AG10803 (cell line): Measurements from ENCODE around the gene FADS3.

Source experiments
- DNase-seq: peaks from one replicate; pipeline ENCODE4 v3.0.0; 2010; ENCODE audit warnings: low read depth
- H3K4me3 ChIP-seq: 2 replicates; pipeline ENCODE4 v1.5.1; 2011; ENCODE audit warnings: mild to moderate bottlenecking, low read length, control low read depth
- TF ChIP-seq, protein P1 (sequence below): conservative IDR thresholded peaks from 2 replicates; pipeline ENCODE4 v1.5.1; 2011; ENCODE audit warnings: mild to moderate bottlenecking, low read length, control low read depth, inconsistent platforms

FADS3 gene

DNA sequence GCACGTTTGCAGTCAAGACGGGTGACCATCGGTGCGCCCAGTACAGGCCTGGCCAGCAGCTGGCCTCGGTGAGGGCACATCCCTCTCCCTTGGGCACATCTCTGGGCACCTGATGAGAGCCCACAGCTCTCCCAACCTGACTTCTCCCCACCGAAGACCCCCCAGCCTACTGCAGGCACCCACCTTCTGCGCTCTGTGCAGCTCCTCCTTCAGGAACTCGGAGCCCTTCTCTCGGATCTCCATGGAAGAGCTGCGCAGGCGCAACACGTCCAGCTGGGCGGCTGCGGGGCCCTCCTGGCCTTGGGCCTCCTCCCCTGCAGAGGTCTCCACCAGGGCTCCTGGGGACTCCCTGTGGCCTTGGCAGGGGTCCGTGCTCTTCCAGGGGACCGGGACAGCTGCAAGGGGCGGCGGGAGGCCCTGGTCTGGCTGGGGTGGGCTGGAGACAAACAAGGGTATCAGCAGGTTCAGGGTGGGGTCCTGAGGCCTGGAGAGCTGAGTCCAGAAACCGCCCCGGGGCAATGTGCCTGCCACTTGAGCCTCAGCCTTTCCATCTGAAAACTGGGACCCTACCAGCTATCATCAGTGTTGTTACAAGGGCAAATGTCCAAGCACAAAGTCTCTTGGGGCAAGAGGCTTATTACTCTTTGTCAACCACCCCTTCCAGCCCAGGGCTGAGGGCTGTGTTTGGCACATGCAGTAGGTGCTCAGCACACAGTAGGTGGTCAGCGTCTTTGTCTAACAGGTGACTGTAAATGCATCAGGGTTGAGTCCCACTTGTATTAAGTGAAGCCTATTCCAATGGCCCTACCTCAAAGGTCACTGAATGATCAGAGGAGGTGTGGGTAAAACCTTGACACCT lies 16.8 kb upstream of the FADS3 start:
- TF ChIP-seq, protein P1, sequence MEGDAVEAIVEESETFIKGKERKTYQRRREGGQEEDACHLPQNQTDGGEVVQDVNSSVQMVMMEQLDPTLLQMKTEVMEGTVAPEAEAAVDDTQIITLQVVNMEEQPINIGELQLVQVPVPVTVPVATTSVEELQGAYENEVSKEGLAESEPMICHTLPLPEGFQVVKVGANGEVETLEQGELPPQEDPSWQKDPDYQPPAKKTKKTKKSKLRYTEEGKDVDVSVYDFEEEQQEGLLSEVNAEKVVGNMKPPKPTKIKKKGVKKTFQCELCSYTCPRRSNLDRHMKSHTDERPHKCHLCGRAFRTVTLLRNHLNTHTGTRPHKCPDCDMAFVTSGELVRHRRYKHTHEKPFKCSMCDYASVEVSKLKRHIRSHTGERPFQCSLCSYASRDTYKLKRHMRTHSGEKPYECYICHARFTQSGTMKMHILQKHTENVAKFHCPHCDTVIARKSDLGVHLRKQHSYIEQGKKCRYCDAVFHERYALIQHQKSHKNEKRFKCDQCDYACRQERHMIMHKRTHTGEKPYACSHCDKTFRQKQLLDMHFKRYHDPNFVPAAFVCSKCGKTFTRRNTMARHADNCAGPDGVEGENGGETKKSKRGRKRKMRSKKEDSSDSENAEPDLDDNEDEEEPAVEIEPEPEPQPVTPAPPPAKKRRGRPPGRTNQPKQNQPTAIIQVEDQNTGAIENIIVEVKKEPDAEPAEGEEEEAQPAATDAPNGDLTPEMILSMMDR, result no peak
- no peak overlapping the region for H3K4me3 ChIP-seq
- no peak for DNase-seq

DNA sequence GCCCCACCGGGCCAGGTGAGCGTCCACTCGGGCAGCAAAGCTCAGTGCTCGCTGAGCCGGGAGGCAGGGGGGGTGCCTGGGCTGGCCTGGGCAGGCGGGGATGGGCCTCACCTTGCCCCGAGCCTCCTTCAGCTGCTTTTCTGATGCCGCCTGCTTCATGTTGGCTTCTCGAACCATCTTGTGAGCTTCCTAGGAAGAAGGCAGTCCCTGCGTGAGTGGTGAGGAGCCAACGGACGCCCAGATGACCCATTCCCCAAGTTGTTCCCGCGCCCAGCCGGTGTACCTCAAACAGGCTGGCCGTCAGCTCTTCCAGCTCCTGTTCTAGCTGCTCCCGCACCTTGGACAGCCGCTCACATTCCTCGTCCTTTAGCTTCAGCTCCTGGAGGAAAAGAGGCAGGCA lies 15.9 kb upstream of the FADS3 start:
- no peak overlapping the region for H3K4me3 ChIP-seq
- no peak for DNase-seq
- TF ChIP-seq, protein P1, result no peak

GRCh38 chr11:61906522-61906909 lies 15.2 kb upstream of the FADS3 start:
- DNase-seq, result no peak
- TF ChIP-seq, protein P1, result no peak
- H3K4me3 ChIP-seq, result no peak overlapping the region

DNA sequence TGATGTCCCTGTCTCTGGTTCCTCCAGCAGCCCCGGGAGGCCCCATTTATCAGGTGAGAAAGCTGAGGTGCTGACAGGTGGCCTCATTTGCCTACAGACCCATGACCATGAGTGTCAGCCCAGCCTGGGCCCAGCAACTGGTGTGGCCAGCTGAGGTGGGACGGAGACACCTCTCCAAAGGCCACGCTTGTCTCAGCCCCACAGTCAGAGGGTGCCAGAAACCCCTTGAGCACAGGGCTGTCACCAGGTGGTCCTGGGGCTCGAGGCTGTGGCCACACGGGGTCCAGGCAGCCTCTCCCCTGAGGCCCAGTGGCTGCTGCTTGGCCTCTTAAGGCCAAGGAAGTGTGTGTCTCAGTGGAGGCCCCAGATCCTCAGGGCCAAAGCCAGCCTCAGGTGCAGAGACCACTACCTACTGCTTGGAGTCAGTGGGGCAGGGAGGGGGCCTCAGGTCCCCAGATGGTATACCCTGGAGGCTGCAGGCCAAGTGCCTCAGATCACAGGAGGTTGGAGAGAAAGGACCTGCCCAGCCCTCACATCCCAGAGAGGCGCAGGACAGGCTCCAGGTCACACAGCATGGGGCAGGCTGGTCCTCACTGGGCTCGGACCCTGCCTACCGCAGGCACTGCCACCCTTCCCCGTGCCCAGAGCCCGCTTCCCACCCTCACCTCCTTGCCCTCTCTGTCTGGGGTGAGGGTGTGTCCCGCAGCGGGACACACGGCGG lies 14.6 kb upstream of the FADS3 start:
- no peak overlapping the region for H3K4me3 ChIP-seq
- TF ChIP-seq, protein P1, result no peak
- DNase-seq, result no peak

DNA sequence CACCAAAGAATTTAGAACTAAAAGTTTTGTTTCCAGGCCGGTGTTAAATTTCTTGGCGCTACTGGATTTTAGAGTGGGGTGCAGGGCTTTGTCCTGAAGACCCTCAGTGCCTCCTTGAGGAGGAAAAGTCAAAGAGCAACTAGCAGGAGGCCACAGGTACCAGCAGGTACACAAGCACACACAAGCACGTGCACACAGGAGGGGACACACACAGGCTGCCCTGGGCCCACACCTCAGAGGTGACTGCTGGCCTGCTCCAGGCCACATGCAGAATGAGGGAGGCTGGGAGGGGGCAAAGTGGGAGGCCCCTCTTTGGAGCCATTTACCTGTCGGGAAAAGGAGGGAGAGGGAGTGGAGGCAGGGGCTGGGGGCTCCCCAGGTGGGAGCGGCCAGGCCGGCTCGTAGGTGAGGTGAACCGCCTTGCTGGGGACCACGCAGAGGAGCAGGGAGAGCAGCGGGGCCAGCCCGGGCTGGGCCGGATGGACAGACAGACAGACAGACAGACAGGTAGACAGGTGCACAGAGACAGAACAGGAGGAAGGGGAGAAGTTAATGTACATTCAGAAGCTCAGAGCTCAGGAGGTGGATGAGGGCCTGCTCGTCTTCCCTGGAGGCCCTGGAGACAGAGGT lies 13.8 kb upstream of the FADS3 start:
- H3K4me3 ChIP-seq, result no peak overlapping the region
- DNase-seq, result no peak
- TF ChIP-seq, protein P1, result no peak

DNA sequence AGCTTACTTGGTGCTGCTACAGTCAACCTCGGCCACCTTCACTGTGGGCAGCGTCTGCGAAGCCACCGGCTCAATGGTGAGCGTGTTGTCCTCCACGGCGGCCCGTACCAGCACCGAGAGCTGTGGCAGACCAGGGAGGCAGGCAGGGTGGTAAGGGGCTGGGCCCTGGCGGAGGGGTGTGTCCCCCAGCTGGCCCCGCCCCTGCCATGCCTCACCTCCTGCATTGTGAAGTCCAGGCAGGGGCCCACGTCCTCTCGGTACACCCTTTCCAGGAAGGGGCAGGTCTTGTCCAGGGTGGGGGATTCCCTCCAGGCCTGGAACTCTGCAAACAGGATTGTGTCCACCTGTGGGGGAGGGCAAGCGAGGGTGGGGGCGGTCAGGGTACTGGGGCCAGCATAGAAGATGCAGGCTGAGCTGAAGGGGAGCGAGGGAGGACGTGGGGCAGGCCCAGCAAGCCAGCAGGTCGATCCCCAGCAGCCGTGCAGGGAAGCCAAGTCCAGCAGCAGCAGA lies 13.2 kb upstream of the FADS3 start:
- H3K4me3 ChIP-seq, result no peak overlapping the region
- TF ChIP-seq, protein P1, result no peak
- DNase-seq, result no peak
